GM12801 (cell line): ENCODE results near the gene CAMK2D.

Source experiments
- TF ChIP-seq, protein P1 (sequence below): IDR thresholded peaks from one replicate; pipeline ENCODE4 v1.5.1; 2011; ENCODE audit warnings: control low read depth; ENCODE audit not compliant: insufficient read length; ENCODE audit errors: extremely low read depth

Gene CAMK2D

GRCh38 chr4:113785781-113786180, 24.2 kb upstream of the CAMK2D start:
- TF ChIP-seq, protein P1, sequence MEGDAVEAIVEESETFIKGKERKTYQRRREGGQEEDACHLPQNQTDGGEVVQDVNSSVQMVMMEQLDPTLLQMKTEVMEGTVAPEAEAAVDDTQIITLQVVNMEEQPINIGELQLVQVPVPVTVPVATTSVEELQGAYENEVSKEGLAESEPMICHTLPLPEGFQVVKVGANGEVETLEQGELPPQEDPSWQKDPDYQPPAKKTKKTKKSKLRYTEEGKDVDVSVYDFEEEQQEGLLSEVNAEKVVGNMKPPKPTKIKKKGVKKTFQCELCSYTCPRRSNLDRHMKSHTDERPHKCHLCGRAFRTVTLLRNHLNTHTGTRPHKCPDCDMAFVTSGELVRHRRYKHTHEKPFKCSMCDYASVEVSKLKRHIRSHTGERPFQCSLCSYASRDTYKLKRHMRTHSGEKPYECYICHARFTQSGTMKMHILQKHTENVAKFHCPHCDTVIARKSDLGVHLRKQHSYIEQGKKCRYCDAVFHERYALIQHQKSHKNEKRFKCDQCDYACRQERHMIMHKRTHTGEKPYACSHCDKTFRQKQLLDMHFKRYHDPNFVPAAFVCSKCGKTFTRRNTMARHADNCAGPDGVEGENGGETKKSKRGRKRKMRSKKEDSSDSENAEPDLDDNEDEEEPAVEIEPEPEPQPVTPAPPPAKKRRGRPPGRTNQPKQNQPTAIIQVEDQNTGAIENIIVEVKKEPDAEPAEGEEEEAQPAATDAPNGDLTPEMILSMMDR, result no peak

DNA sequence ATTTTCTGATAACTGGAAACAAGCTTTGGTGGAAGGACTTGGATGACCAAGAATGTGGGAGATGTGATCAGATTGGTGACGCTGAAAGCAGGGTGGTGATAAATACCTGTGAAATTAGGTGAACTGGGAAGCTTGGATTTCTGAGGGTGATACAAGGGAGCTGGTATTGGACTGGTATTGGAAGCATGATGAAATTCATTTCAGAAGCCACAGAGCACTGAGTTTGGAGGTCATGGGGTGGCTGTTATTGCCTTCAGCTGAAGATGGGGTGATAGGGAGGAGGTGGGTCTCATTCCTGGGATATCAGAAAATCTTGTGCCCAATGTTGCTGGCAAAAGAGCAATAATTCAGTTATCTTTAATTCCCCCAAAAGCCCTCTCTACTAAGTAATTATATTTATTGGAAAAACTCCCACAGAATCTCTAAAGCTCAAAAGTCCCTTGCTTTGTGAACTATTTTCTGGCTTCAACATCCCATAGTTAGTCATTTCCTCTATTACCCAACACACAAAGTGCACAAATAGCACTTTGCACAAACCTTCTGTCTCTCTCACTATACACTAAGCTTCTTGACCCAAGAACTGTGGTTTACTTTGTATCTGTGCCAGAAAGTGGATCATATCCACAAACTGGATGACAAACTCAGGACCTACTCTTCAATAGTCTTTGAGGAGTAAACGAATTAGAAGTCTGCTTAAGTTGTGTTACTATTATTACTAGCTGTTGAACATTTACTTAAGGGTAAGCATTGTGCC, 23.1 kb upstream of the CAMK2D start:
- TF ChIP-seq, protein P1, result no peak

GRCh38 chr4:113783701-113784100, 22.2 kb upstream of the CAMK2D start:
- TF ChIP-seq, protein P1, result no peak

DNA sequence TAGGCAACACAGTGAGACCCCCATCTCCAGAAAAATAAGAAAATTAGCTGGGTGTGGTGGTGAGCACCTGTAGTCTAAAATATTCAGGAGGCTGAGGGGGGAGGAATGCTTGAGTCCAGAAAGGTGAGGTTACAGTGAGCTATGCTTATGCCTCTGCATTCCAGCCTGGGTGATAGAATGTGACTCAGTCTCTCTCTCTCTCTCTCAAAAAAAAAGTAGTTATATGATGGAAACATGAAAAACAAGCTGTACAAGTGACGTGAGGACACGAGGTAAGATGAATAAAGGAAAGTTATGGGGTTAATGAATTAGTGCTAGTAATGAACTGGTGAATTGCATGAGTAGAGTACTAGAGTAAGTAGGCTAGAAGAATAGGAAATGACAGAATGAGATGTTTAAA, 21.8 kb upstream of the CAMK2D start:
- TF ChIP-seq, protein P1, result no peak

DNA sequence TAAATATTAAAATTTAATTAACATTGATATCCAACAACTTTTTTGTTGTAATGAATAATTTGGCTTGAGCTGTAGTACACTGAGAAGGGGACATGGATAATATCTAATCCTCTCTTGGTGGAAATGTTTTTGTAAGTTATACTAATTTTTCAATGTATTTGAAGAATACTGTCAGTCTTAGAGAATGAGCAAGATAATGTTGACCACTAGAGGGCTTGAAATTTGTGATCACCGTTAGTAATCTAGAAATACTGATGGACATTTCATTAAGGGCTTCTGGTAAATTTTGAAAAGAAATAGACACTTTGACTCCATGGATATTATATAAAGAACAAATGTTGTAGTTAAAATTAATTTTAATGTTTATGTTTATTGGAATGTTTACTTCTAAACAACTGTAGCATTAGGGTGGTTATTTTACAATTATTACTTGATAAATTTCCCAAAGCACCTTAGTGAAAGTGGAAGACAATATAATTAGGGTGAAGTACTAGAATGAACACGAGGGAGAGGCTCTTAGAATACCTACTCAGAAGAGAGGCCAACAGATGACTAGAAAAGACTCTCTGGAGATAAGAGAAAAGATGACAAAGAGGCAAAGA, 20.0 kb upstream of the CAMK2D start:
- TF ChIP-seq, protein P1, result no peak

DNA sequence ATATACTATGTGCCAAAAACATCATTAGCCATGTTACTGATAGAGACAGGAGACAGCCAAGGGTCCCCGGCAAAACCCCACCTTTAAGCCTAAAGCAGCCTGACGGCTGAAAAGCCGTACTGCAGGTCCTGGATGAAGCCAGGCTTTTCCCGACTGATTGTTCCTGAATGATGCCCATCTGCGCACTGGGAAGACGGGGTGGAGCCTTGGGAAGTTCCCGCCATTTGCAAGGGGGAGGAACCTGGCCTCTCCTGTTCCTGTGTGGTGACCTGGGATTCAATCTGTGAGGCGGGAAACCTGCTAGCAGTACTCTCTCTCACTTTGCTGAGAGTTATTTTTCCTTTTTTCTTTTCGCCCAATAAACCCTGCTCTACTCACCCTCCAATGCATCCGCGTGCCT, 15.1 kb upstream of the CAMK2D start:
- TF ChIP-seq, protein P1, result no peak

- TF ChIP-seq, protein P1, result no peak
Observed at GRCh38 chr4:113776016-113776415, 14.5 kb upstream of the CAMK2D start.
